Measurements from ENCODE around the gene FTO. TPM values are rescaled to one million over a fixed set of nuclear protein-coding genes. Genes with fewer than 3 reads are reported as not detected.

Gene FTO
- total RNA-seq, 1 donor from 2014 or later, result 67.2 TPM

Other genes with a start within 250 kb of the FTO start
- 41.2 TPM for gene AKTIP, start 200.9 kb upstream of the FTO start, total RNA-seq (ENCODE audit: insufficient read depth, low replicate concordance)
- gene RPGRIP1L, start 297 bp upstream of the FTO start, total RNA-seq (ENCODE audit: insufficient read depth, low replicate concordance), result 28.4 TPM